Astrocyte of the hippocampus (primary cell): ENCODE measurements around the gene MRRF.
"Not testable (repeated sequence)": the region's sequence is repeated elsewhere in the genome, so short reads cannot be mapped to it uniquely, and the experiment has no call there.

Source experiments
- DNase-seq: peaks from one replicate; pipeline ENCODE4 v3.0.0; 2011; ENCODE audit warnings: low read depth, low spot score

MRRF gene

DNA sequence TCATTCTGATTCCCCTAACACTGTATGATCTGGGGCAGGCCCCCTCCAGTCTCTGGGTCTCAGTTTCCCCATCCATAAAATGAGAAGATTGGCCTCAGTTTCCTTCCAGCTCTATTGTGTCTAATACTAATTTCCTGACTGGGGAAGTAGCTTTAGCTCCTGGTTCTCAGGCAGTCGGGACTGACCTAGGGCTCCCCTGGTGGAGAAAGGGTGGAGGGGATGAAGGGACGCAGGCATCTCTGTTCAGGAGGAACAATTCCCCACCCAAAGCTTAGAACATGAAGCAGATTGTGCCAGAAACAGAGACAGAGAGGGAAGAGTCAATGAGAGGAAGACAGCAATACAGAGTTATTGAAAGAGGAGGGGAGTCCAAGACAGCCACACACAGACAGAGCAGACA is 91.9 kb downstream of the MRRF start:
- DNase-seq, result no peak

DNA sequence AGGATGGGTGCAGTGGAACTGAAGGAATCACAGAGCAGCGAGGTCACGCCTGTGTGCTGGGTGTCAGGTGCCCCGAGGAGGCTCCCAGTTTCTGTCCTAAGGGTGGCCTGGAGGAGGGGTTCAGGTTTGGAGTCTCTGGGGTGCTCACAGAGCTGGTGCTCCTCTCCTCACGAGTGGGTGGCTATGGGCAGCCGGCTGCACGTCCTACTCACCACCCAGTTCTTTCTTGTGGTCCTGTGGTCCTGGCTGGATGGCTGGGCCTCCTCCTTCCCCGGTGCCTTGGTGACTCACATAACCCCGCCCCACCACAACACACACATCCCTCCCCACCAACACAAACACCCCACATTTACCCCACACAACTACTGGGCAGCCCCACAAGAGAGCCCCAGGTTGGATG is 96.2 kb downstream of the MRRF start:
- peak; percentile 54 for DNase-seq

DNA sequence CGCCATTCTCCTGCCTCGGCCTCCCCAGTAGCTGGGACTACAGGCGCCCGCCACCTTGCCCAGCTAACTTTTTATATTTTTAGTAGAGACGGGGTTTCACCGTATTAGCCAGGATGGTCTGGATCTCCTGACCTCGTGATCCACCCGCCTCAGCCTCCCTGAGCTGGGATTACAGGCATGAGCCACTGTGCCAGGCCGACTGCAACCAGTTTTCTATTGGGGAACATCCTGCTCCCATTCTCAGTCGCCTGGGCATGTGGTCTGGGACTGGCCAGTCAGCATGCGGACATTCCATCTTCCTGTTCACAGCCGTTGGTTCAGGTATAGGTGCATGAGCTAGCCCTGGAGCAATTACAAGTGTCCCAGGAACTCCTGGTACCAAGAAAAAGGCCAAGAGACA is 98.4 kb downstream of the MRRF start:
- DNase-seq, result not testable (repeated sequence)

DNA sequence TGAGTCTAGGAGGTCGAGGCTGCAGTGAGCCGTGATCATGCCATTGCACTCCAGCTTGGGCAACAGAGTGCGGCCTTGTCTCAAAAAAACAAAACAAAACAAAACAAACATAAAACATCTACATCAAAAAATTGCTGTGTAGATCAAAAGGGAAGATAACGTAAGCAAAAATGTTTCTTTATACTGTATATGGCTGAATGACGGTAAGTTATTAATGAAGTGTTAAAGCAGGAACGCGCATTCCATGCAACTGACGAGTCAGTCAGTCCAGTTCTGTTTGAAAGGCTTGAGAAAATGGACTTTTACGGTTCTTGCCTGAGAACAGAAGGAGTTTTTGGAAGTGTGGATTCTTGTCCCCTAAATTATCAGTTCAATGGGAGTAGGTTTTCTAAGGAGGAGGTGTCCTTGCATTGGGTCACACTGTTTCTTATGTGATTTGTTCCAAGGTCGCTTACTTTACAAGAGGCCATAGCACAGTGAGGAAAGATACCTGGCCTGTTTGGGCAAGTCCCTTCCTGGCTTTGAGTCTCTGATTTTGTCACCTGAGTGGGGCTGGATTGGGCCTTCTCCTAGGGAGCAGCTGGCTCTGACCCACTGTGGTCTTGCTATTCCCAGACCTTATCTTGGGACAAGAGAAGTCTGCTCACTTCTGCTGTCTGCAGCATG is 99.6 kb downstream of the MRRF start:
- DNase-seq, result no peak

DNA sequence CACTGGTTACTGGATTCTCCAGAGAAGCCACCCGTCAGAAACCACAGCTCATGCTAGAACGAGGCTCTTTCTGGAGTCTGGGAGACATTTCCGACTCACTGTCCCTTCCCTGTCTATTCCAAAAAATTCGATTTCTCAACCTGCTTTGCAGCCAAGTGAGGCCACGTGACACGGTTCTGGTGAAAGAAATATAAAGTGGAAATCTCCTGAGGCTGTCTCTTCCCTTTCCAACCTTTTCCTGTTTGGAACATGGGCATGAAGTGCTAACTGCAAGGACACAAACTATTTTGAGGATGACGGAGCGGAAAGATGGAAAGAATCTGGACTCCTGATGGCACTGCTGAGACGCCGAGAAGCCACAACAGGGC is 100.1 kb downstream of the MRRF start:
- DNase-seq, result no peak

DNA sequence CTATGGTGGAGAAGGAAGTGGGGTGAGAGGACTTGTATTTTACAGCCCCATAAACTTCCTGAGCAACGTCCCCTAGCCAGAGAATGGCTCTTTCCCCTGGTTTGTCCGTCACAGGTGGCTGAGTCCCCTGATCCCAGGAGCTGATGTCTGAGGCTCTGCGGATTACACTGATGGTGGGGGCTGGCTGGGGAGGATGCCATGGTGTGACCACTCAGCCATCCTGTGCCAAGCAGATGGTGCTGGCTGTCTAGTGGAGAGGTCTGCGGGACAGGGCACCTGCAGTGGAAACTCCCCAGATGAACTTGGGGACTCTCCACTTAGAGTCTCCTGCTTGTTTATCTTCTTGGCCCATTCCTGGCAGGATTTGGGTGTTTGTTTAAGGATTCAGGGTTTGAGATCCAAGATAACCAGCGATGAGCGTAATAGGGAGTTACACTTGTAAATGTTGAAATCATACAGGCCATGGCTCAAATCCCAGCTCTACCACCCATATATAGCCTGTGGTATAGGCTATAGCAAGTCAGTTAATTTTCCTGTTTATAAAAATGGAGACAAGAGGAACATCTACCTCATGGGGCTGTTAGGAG is 101.5 kb downstream of the MRRF start:
- no peak for DNase-seq

DNA sequence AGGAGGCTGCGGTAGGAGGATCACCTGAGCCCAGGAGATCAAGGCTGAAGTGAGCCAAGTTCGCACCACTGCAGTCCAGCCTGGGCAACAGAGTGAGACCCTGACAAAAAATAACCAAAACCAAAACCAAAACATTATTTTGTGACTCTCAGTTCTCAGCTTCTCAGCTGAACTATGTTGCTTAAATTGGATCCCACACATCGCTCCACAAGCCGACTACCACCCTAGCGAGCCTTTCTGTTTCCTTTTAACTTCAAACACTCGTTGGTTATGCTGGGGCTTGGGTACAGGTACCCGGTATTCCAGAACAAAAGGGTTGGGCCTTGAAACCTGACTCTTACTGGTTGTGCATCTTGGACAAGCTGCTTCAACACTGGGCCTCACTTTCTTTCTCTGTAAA is 102.4 kb downstream of the MRRF start:
- DNase-seq, result no peak

DNA sequence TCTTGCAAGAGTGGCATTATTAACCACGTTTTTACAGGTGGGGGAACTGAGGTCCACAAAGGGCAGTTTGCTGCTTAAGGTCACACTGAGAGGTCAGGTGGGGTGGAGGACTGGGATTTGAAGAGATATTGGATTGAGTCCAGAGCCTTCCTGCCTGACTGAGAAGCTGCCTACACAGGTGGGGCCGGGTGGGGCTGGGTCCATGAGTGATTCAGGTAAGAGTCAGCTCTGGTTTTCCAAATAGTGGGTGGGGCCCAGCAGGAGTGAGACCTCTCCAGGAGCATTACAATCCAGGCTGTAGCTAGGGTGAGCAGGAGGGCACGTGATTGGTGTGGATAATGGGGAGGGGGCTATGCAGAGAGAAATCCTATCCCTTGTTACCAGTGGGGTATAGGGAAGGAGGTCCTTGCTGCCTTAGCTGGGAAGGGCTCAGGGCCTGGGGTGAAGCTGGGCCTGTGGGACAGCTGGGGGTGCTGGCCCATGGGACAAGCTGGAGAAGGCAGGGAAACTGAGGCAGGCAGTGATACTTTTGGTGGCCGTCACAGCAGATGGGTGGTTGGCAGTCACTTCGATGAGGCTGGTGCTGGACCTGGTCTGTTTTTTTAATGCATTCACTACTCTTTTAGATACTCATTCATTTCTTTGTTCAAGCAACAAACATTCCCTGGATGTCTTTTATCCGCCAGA is 103.2 kb downstream of the MRRF start:
- DNase-seq, result no peak

DNA sequence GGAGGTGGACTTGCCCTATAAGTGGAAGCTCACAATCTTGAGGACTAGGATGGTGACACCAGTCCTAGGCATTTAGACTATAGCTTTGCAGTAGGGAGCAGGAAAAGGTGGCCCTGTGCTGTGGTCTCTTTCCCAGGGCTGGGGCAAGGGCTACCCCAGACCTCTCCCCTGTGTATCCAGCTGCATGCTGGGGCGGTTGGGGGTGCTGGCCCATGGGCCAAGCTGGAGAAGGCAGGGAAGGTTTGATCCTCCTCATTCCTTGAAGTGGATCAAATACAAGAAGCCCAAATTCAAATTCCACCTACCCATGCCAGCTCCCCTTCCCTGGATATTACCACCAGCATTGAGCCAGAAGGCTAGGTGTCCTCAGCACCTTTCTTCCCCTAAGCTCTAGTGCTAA is 104.0 kb downstream of the MRRF start:
- DNase-seq, result no peak

DNA sequence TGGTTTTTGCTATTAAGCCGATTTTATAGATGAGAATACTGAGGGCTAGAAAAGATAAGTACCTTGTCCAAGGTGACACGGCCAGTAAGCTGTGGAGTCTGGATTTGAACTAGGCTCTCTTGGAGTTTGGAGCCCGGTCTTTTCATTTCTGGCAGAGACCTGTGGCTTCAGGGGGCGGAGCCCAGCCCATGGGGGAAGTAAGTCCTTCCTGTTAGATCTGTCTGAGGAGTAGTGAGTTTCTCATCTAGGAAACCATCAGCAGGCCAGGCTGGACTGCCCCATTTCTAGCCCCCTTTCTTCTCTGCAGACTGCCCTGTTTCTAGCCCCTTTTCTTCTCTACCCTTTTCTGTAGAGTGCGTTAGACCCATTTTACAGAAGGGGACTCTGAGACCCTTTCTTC is 105.6 kb downstream of the MRRF start:
- no peak for DNase-seq

DNA sequence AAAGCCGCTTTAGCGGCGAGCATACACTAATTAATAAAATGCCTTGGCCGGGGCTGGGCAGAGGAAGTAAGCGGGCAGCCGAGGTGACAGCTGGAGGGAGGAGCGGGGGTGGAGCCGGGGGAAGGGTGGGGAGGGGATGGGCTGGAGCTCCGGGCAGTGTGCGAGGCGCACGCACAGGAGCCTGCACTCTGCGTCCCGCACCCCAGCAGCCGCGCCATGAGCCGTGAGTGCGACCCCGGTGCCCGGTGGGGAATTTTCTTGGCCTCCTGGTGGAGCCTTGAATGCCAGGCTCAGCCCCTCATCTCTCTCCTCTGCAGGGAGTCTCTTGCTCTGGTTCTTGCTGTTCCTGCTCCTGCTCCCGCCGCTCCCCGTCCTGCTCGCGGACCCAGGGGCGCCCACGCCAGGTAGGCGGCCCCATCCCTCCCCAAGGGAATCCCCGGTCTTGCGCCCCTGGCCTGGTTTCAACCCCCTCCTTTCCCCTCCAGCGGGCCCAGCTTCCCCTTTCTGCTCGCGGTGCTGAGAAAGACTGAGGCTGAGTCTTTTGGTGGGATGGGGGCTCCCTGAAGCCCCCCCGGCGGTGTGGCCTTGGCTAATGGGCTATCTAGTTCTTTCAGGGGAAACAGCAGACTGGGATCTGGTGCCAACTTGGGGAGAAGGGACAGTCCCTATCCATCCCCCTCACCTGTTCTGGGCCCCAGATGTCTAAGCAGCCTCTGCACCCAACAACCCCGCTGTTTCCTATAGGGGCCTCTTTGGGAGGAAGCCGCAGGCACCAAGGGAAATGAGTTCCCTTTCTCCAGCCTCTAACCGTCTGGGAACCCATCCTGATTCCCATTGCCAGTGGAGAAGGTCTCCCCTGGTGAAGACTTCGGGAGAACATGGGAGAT is 106.4 kb downstream of the MRRF start, which contains the start of gene PTGS1:
TSS of gene PTGS1 (plus strand) at position 156 of the 887 bp plus-strand sequence. CDS start at position 217, 61 bp downstream.
- DNase-seq, result peak; percentile 38

DNA sequence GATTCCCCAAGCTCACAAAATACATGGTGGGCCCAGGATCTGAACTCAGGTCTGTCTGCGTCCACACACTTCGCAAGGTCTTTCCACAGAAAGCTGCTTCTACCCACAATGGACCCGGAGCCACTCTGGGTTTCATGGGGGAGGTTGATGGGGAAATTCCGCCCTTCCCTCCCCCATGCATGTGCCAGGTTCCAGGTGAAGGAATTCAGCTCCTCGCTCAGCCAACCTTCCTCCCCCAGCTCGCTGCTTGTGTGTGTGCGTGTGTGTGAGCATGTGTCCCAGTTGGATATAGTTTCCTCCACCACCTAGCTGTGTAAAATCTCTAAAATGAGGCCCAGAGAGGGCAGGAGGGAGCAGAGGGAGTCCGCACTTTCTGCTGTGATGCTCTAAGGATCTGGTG is 107.2 kb downstream of the MRRF start:
- no peak for DNase-seq

DNA sequence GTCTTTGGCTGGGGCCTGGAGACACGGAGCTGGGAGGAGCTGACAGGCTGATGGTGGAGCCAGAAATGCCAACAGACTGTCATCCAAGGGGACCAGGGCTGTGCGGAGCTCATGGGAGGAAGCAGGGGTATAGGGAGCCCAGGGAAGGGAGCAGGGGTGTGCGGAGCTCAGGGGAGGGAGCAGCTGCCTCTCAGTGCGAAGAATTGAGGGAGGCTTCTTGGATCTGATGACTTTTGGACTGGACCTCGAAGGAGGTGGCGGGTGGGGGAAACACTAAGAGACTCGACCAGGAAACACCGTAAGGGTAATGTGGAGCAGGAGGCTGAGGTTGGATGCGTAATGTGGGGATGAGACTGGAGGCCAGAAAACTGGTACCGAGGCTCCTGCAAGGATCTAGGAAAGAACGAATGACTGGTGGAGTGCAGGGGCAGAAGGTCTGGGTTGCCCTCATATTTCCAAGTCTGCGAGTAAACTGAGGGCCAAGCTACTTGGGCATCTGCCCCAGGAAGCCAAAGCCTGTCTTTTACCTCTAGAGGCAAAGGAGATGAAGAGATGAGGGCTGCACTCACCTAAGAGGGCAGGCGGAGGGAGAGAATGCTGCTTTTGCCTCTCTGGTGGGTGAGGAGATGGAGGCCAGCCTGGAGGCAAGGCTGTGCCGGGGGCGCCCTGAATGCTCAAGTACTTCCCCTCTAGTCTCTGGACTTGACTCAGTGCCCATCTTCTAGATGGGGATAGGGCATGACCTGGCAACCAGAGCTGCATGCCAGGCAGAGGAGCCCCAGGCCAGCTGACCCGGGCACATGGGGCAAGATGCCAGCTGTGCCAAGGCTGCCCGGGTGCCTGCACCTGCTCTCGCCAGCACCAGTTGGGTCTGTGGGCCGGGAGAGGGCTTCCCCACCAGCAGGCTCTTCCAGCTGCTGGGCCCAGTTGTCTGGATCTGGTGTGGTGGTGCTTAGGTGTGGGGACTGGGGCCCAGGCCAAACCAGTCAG is 108.5 kb downstream of the MRRF start:
- no peak for DNase-seq

DNA sequence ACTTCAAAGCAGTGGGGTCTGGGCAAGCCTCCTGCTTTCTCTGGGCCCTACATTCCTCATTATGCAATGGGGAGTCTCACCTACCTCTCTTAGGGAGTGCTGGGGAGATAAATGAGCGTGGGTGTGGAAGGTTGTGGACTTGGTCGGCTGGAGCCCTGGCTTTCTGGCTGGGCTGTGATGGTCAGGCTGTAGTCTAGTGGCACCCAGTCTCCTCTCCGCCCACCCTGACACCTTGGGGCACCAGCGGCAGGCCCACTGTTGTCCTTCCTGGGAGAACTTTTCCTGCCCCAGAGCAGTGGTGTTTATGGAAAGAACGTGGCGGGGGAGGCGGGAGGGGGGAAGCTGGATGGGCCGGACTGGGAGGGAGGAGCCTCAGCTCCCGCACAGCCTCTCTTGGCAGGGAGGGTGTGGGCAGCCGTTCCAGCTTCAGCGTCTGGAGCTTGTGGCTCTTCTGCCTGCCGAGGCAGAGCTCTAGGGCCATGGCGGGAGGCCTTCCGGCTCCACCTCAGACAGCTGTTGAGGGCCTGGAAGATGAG is 110.3 kb downstream of the MRRF start:
- DNase-seq, result peak; percentile 64

DNA sequence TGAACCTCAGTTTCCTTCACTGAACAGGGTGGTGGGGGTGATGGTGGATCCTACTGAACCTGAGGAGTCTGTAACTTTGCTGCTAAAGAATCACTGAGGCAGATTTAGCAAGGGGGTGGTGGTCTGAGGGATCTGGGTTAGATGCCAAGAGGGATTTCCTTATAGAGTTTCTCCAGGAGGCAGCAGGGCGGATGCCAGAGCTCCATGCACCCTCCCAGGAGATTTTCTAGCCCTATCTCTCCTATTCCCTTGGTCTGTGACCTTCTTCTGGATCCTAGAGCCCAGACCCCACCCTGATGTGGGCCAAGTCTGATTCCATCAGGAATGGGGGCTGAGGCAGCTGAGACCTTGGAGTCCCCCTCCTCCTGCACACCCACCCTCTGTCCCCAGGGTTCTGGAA is 112.1 kb downstream of the MRRF start:
- no peak for DNase-seq

DNA sequence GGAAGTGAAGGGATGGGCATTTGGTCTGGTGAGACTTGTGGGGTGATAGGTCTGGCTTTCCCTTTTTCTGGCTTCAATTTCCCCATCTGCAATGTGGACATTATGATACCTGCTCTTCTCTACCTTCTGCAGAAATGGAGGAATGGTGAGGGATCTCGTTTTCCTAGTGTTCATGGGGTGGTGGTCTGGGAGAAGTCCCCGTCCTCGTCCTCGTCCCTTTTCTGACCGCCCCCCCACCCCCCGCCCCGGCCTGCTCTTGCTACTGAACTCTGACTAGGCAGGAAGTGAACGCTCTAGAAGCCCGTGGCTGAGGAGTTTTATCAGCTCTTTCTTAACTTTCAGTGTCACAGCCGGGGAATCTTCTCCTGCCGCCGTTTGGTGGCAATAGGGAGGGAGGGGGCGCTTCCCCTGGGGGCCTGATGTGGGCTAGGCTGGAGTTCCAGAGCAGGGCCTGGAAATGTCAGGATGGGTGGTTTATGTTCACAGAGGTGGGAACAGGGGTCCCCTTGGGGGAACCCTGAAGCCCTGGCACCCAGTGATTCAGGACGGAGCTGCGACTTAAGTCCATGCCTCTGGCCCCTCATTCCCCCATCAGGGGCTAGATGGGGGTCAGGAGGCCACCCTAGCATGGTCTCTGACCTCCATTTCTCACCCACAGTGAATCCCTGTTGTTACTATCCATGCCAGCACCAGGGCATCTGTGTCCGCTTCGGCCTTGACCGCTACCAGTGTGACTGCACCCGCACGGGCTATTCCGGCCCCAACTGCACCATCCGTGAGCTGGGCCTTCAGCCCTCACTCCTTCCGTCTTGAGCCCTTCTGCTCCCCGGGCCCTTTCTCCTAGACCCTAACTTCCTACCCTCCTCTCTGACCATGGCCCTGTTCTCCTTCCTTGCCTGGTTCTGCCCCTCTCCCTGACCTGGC is 112.8 kb downstream of the MRRF start:
- no peak for DNase-seq

DNA sequence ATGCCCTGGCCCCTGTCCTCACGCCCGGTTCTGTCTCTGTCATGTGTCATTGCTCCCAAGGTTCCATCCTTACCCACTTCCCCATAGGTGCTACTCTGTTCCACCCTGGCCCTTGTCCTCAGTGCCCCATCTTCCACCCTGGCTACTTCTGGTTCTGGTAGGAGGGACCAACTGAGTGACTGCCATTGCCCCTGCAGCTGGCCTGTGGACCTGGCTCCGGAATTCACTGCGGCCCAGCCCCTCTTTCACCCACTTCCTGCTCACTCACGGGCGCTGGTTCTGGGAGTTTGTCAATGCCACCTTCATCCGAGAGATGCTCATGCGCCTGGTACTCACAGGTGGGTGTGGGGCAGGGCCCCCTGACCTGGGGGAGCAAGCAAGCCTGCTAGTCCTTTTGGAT is 113.6 kb downstream of the MRRF start:
- no peak for DNase-seq

DNA sequence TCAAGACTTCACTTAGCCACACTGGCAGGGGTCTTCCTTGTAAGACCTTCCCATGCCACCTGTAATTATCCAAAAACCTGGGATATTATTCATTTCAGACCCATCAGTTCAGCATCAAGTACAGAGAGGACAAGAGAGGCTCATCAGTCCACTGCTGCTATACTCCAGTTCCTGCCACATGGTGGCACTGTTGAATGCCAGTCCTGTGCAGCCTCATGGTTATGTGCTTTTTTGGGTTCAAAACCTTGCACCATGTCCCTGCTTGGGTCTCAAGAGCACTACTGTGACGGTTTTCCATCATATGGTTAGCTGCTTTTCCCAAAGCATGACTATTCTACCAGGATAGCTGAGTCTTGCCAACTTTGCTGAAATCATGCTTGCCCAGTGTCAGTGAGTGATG is 114.7 kb downstream of the MRRF start:
- no peak for DNase-seq

DNA sequence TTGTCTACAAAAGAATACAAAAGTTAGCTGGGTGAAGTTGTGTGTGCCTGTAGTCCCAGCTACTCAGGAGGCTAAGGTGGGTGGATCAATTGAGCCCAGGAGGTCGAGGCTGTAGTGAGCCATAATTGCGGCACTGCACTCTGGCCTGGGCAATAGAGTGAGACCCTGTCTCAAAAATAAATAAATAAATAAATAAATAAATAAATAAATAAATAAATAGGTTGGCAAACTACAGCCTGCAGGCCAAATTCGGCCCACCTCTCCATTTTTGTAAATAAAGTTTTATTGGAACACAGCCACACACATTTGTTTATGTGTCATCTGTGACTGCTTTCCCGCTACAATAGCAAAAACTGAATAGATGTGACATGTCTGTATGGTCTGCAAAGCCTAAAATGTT is 115.6 kb downstream of the MRRF start:
- no peak for DNase-seq
